ENCODE results near the gene TJP3. TPM values are rescaled to one million over a fixed set of nuclear protein-coding genes. Genes with fewer than 3 reads are reported as not detected.

The TJP3 gene
- total RNA-seq, 1 experiment from 2014 or later, result 1.6 TPM

- TF ChIP-seq CTCF (IDR thresholded peaks at IDR 0.05; ENCODE audit: unreplicated experiment), result no peak
- CTCF ChIA-PET, result no interaction called here
These were observed 28.0 kb downstream of the TJP3 start for GRCh38 chr19:3736106-3736724.

DNA sequence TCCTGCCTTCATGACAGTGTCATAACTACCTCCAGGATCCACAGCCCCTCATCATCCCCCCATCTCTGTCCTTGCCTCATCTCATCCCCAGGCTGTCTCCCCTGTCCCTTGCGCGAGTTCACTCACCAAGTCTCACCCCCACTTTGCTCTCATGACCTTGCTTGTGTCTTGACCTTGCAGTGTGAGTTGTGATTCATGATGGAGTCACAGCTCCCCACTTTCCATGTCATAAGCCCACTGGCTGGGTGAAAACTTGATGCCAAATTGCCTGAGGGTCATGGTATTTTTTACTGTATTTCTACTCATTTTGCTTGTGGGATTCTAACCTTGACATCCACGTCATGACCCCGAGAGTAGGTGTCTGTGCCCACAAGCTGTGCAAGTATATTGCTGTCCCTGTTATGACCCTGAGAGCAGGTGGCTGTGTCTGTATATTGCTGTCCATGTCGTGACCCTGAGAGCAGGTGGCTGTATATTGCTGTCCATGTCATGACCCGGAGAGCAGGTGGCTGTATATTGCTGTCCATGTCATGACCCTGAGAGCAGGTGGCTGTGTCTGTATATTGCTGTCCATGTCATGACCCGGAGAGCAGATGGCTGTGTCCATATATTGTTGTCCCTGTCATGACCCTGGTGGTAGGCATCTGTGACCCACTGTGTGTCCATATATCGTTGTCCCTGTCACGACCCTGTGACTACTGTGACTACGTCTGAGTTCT is 29.5 kb downstream of the TJP3 start:
- ChIA-PET POLR2A (interaction anchor here (0.7 kb wide), 1 partner anchor 248 kb away, joined by 3 read pairs; the partner anchor contains the start of gene EEF2), CTCF (interaction anchor here (0.6 to 0.7 kb wide), 3 partner anchors 17 to 126 kb away, joined by 3 to 4 read pairs (median 3); no protein-coding TSS in a partner anchor)
- BruUV-seq (replicated peaks), result no TSS peak
- no peak for DNase-seq (ENCODE audit: unreplicated experiment)
- Mint-ChIP-seq H3K9me3 (ENCODE audit: unreplicated experiment) (no peaks in the 10 kb centered on the region), H3K27me3 (ENCODE audit: insufficient read depth, unreplicated experiment) (peaks cover 11% of the 10 kb centered on the region), H3K36me3 (ENCODE audit: insufficient read depth, unreplicated experiment) (no peaks in the 10 kb centered on the region), H3K4me1 (ENCODE audit: insufficient read depth, unreplicated experiment) (no peaks in the 10 kb centered on the region), H3K4me3 (ENCODE audit: unreplicated experiment) (no peak overlapping the region), H3K27ac (ENCODE audit: low read depth, unreplicated experiment) (no peak overlapping the region)
- no peak for TF ChIP-seq CTCF (IDR thresholded peaks at IDR 0.05; ENCODE audit: unreplicated experiment)
- intact Hi-C loops (cut with micrococcal nuclease), result no loop called here

More at GRCh38 chr19:3736106-3736724, 28.0 kb downstream of the TJP3 start:
- Mint-ChIP-seq H3K9me3 (ENCODE audit: unreplicated experiment) (no peaks in the 10 kb centered on the region), H3K27me3 (ENCODE audit: insufficient read depth, unreplicated experiment) (peaks cover 11% of the 10 kb centered on the region), H3K36me3 (ENCODE audit: insufficient read depth, unreplicated experiment) (no peaks in the 10 kb centered on the region), H3K27ac (ENCODE audit: low read depth, unreplicated experiment) (no peak overlapping the region), H3K4me1 (ENCODE audit: insufficient read depth, unreplicated experiment) (no peaks in the 10 kb centered on the region), H3K4me3 (ENCODE audit: unreplicated experiment) (no peak overlapping the region)
- intact Hi-C loops (cut with micrococcal nuclease), result no loop called here
- no TSS peak for BruUV-seq (replicated peaks)
- no peak for DNase-seq (ENCODE audit: unreplicated experiment)
- POLR2A ChIA-PET, result no interaction called here

GRCh38 chr19:3738477-3739220 is 30.5 kb downstream of the TJP3 start:
- ChIA-PET POLR2A (interaction anchor here (0.8 kb wide), 1 partner anchor 24 kb away, joined by 3 read pairs; the partner anchor contains the start of gene MRPL54), CTCF (interaction anchor here (0.6 to 1.5 kb wide), 3 partner anchors 48 to 127 kb away, joined by 3 to 6 read pairs (median 4); no protein-coding TSS in a partner anchor)
- H3K9me3 Mint-ChIP-seq (ENCODE audit: unreplicated experiment), result no peaks in the 10 kb centered on the region
- no peaks in the 10 kb centered on the region for H3K36me3 Mint-ChIP-seq (ENCODE audit: insufficient read depth, unreplicated experiment)
- no peak for TF ChIP-seq CTCF (IDR thresholded peaks at IDR 0.05; ENCODE audit: unreplicated experiment)
- H3K4me3 Mint-ChIP-seq (ENCODE audit: unreplicated experiment), result no peak overlapping the region
- no peak for DNase-seq (ENCODE audit: unreplicated experiment)
- intact Hi-C loops (cut with micrococcal nuclease), result no loop called here
- H3K27me3 Mint-ChIP-seq (ENCODE audit: insufficient read depth, unreplicated experiment), result peaks cover 11% of the 10 kb centered on the region
- H3K4me1 Mint-ChIP-seq (ENCODE audit: insufficient read depth, unreplicated experiment), result no peaks in the 10 kb centered on the region
- BruUV-seq (replicated peaks), result no TSS peak
- H3K27ac Mint-ChIP-seq (ENCODE audit: low read depth, unreplicated experiment), result no peak overlapping the region

DNA sequence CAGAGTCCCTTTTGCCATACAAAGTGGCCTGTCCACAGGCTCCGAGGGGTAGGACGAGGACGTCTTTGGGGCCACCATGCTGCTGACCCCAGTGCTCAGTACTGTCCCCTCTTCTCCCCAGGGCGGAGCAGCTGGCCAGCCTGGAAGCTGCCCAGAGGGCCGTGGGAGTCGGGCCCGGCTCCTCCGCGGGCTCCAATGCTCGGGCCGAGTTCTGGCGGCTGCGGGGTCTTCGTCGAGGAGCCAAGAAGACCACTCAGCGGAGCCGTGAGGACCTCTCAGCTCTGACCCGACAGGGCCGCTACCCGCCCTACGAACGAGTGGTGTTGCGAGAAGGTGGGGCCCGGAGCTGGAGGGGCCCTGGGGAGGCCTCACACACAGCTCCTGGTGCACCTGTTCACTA is 32.2 kb downstream of the TJP3 start:
- H3K27ac Mint-ChIP-seq (ENCODE audit: low read depth, unreplicated experiment), result no peak overlapping the region
- H3K27me3 Mint-ChIP-seq (ENCODE audit: insufficient read depth, unreplicated experiment), result peaks cover 11% of the 10 kb centered on the region
- no peak for TF ChIP-seq CTCF (IDR thresholded peaks at IDR 0.05; ENCODE audit: unreplicated experiment)
- H3K4me1 Mint-ChIP-seq (ENCODE audit: insufficient read depth, unreplicated experiment), result no peaks in the 10 kb centered on the region
- CTCF ChIA-PET, result interaction anchor here (0.6 kb wide), 1 partner anchor 14 kb away, joined by 3 read pairs; no protein-coding TSS in a partner anchor
- no peak overlapping the region for H3K4me3 Mint-ChIP-seq (ENCODE audit: unreplicated experiment)
- H3K9me3 Mint-ChIP-seq (ENCODE audit: unreplicated experiment), result no peaks in the 10 kb centered on the region
- no peak for DNase-seq (ENCODE audit: unreplicated experiment)
- no peaks in the 10 kb centered on the region for H3K36me3 Mint-ChIP-seq (ENCODE audit: insufficient read depth, unreplicated experiment)
- BruUV-seq (replicated peaks), result no TSS peak
- POLR2A ChIA-PET, result no interaction called here
- intact Hi-C loops (cut with micrococcal nuclease), result no loop called here
